ENCODE results near the gene RAB37. TPM values are rescaled to one million over a fixed set of nuclear protein-coding genes. Genes with fewer than 3 reads are reported as not detected.

Gene RAB37
- total and polyA plus RNA-seq, 9 of the 15 experiments (the other 6 are each of a cell fraction or from before 2014, with no cell fraction given) = 0.03 to 0.27 (median 0.11) TPM; not detected in 4

DNA sequence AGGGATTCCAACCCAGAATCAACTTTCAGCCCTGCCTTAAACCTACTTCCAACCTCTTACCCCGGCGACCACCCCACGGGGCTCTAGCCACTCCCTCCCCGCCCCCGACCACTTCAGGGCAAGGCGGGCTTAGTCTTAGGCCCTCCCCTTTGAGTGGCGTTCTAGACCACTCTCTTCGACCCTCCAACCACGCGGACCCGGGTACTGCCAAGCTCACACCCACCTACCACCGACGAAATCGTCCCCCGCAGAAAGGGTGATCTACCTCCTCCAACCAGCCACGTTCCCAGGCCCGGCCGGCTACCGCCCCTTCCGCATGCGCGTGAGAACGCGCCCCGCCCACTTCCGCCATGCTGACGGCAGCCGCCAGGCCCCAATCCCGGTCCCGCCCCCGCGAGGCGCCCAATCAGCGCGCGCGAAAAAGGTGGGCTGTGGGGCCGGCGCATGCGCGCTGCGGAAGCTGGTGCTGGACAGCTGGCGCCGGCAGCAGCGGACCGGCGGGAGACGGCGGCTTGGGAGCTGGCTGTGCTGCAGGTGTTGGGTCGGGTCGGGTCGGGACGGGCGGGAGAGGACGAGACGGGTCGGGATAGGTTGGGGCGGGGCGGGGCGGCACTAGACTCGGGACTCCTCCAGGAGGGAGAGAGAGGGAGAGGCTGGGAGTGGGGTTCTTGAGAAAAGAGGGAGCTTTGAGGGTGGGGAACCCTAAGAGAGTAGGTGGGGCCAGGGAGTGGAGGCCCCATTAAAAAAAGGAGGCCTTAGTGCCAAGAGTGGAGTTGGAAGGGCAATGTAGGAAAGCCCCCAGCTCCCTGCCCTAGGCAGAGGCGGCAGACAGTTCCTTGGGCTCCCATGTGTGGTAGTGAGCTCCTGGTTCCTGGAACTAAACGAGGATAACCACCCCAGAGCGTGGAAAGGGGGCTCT is 39.2 kb downstream of the RAB37 start, which contains the start of gene NAT9 (continued):
- TF ChIP-seq, protein P1, sequence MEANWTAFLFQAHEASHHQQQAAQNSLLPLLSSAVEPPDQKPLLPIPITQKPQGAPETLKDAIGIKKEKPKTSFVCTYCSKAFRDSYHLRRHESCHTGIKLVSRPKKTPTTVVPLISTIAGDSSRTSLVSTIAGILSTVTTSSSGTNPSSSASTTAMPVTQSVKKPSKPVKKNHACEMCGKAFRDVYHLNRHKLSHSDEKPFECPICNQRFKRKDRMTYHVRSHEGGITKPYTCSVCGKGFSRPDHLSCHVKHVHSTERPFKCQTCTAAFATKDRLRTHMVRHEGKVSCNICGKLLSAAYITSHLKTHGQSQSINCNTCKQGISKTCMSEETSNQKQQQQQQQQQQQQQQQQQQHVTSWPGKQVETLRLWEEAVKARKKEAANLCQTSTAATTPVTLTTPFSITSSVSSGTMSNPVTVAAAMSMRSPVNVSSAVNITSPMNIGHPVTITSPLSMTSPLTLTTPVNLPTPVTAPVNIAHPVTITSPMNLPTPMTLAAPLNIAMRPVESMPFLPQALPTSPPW (CRISPR knock-in tag; IDR thresholded peaks at IDR 0.05) = peak; percentile 63
- TF ChIP-seq CCNT2 (IDR thresholded peaks at IDR 0.05; ENCODE audit: borderline replicate concordance, extremely low read depth, insufficient read length, low read depth, low read length) (peak; percentile 79), ZNF347 (CRISPR knock-in tag; IDR thresholded peaks at IDR 0.05; ENCODE audit: low read depth) (no peak), POLR2B (IDR thresholded peaks at IDR 0.05; ENCODE audit: low read depth, partially characterized antibody) (peak; percentile 83), RBM22 (IDR thresholded peaks at IDR 0.05; ENCODE audit: low read depth, low read length, poor library complexity, severe bottlenecking) (no peak), ELF2 (CRISPR knock-in tag; IDR thresholded peaks at IDR 0.05) (peak; percentile 93), ZNF431 (CRISPR knock-in tag; IDR thresholded peaks at IDR 0.05) (no peak; the same call in 1 of the 2 replicates), THRAP3 (IDR thresholded peaks at IDR 0.05; ENCODE audit: borderline replicate concordance) (no peak), ETV6 (IDR thresholded peaks at IDR 0.05; ENCODE audit: borderline replicate concordance in 1 of 2, low read depth in 2 of 2, low read length in 1 of 2) (no peak), ETV6 (CRISPR knock-in tag; IDR thresholded peaks at IDR 0.05; ENCODE audit: borderline replicate concordance) (no peak), HCFC1 (IDR thresholded peaks at IDR 0.05; ENCODE audit: low read depth, low read length) (peak; percentile 72), BDP1 (IDR thresholded peaks at IDR 0.05; ENCODE audit: insufficient read depth, insufficient read length) (no peak), TAF7 (tag; IDR thresholded peaks at IDR 0.05) (peak; percentile 39; the same call in 1 of the 2 replicates), ZNF140 (CRISPR knock-in tag; IDR thresholded peaks at IDR 0.05) (no peak), SIX5 (IDR thresholded peaks at IDR 0.05; ENCODE audit: borderline replicate concordance in 1 of 2, insufficient read depth in 1 of 2, low read depth in 1 of 2, low read length in 2 of 2) (no peak)
- TF ChIP-seq, protein P2, sequence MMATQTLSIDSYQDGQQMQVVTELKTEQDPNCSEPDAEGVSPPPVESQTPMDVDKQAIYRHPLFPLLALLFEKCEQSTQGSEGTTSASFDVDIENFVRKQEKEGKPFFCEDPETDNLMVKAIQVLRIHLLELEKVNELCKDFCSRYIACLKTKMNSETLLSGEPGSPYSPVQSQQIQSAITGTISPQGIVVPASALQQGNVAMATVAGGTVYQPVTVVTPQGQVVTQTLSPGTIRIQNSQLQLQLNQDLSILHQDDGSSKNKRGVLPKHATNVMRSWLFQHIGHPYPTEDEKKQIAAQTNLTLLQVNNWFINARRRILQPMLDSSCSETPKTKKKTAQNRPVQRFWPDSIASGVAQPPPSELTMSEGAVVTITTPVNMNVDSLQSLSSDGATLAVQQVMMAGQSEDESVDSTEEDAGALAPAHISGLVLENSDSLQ (IDR thresholded peaks at IDR 0.05) = 0 out of 2 replicates have a peak, but pooled peaks have one; percentile 38
- TF ChIP-seq, protein P3, sequence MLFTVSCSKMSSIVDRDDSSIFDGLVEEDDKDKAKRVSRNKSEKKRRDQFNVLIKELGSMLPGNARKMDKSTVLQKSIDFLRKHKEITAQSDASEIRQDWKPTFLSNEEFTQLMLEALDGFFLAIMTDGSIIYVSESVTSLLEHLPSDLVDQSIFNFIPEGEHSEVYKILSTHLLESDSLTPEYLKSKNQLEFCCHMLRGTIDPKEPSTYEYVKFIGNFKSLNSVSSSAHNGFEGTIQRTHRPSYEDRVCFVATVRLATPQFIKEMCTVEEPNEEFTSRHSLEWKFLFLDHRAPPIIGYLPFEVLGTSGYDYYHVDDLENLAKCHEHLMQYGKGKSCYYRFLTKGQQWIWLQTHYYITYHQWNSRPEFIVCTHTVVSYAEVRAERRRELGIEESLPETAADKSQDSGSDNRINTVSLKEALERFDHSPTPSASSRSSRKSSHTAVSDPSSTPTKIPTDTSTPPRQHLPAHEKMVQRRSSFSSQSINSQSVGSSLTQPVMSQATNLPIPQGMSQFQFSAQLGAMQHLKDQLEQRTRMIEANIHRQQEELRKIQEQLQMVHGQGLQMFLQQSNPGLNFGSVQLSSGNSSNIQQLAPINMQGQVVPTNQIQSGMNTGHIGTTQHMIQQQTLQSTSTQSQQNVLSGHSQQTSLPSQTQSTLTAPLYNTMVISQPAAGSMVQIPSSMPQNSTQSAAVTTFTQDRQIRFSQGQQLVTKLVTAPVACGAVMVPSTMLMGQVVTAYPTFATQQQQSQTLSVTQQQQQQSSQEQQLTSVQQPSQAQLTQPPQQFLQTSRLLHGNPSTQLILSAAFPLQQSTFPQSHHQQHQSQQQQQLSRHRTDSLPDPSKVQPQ (CRISPR knock-in tag; IDR thresholded peaks at IDR 0.05; ENCODE audit: borderline replicate concordance) = no peak
- TF ChIP-seq, protein P4, sequence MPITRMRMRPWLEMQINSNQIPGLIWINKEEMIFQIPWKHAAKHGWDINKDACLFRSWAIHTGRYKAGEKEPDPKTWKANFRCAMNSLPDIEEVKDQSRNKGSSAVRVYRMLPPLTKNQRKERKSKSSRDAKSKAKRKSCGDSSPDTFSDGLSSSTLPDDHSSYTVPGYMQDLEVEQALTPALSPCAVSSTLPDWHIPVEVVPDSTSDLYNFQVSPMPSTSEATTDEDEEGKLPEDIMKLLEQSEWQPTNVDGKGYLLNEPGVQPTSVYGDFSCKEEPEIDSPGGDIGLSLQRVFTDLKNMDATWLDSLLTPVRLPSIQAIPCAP (CRISPR knock-in tag; IDR thresholded peaks at IDR 0.05; ENCODE audit: borderline replicate concordance) = no peak
- TF ChIP-seq, protein P5, sequence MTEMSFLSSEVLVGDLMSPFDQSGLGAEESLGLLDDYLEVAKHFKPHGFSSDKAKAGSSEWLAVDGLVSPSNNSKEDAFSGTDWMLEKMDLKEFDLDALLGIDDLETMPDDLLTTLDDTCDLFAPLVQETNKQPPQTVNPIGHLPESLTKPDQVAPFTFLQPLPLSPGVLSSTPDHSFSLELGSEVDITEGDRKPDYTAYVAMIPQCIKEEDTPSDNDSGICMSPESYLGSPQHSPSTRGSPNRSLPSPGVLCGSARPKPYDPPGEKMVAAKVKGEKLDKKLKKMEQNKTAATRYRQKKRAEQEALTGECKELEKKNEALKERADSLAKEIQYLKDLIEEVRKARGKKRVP (CRISPR knock-in tag; IDR thresholded peaks at IDR 0.05) = no peak

Data from K562 (cell line).